GM23338 (cell line): ENCODE results near the gene SHISAL2A. TPM values are rescaled to one million over a fixed set of nuclear protein-coding genes. Genes with fewer than 3 reads are reported as not detected.

ENCODE experiments used
- ATAC-seq: fragments of 200-7000 bp; cut with Tn5 transposase; 3 replicates; pipeline ENCODE4 v1.9.1; 2020
- DNase-seq: peaks from one replicate; pipeline ENCODE4 v3.0.0-alpha.2; 2015; ENCODE audit warnings: low spot score
- H2AFZ ChIP-seq: fragments of 200-600 bp; sonication (generic); 2 replicates; pipeline ENCODE4 v1.8.0; 2016; ENCODE audit warnings: antibody characterized with exemption, mild to moderate bottlenecking, moderate library complexity
- H3F3A ChIP-seq: fragments of 200-600 bp; sonication (generic); replicated peaks from 2 replicates; pipeline ENCODE4 v1.8.0; 2017; ENCODE audit warnings: antibody characterized with exemption, mixed run types, low read depth
- H3K27ac ChIP-seq: fragments of 200-600 bp; sonication (generic); 2 replicates; pipeline ENCODE4 v1.6.1; 2016; ENCODE audit warnings: low read depth
- H3K27me3 ChIP-seq: fragments of 200-600 bp; sonication (generic); 2 replicates; pipeline ENCODE4 v1.8.0; 2016; ENCODE audit warnings: mild to moderate bottlenecking, mixed run types, moderate library complexity; ENCODE audit not compliant: insufficient read depth
- H3K36me3 ChIP-seq: fragments of 200-600 bp; sonication (generic); 2 replicates; pipeline ENCODE4 v1.8.0; 2016; ENCODE audit warnings: mild to moderate bottlenecking; ENCODE audit not compliant: insufficient read depth
- H3K4me1 ChIP-seq: fragments of 200-600 bp; sonication (generic); 2 replicates; pipeline ENCODE4 v1.8.0; 2016; ENCODE audit warnings: mild to moderate bottlenecking, moderate library complexity; ENCODE audit not compliant: insufficient read depth
- H3K4me2 ChIP-seq: fragments of 200-600 bp; sonication (generic); 2 replicates; pipeline ENCODE4 v1.7.1; 2017; ENCODE audit warnings: mixed run types
- H3K4me3 ChIP-seq: fragments of 200-600 bp; sonication (generic); 2 replicates; pipeline ENCODE4 v1.6.1; 2016; ENCODE audit warnings: mixed run types
- H3K79me2 ChIP-seq: fragments of 200-600 bp; sonication (generic); replicated peaks from 2 replicates; pipeline ENCODE4 v1.8.0; 2017; ENCODE audit warnings: mild to moderate bottlenecking; ENCODE audit not compliant: insufficient read depth
- H3K9me2 ChIP-seq: fragments of 200-600 bp; sonication (generic); 2 replicates; pipeline ENCODE4 v1.8.0; 2017; ENCODE audit not compliant: insufficient read depth
- H4K20me1 ChIP-seq: fragments of 200-600 bp; sonication (generic); replicated peaks from 2 replicates; pipeline ENCODE4 v1.8.0; 2017; ENCODE audit warnings: mild to moderate bottlenecking; ENCODE audit not compliant: insufficient read depth
- H3K27ac Mint-ChIP-seq: 2 replicates; pipeline ENCODE4 v1.8.0; 2020; ENCODE audit warnings: inconsistent platforms, mild to moderate bottlenecking, moderate library complexity, mixed read lengths
- H3K27me3 Mint-ChIP-seq: 3 replicates; pipeline ENCODE4 v1.8.0; 2022; ENCODE audit warnings: low read depth, mild to moderate bottlenecking, moderate library complexity, mixed read lengths, inconsistent platforms; ENCODE audit not compliant: insufficient read depth, poor library complexity
- H3K36me3 Mint-ChIP-seq: 3 replicates; pipeline ENCODE4 v1.8.0; 2021; ENCODE audit warnings: low read depth, mild to moderate bottlenecking, inconsistent platforms, moderate library complexity, mixed read lengths
- H3K4me1 Mint-ChIP-seq: 3 replicates; pipeline ENCODE4 v1.8.0; 2020; ENCODE audit warnings: mild to moderate bottlenecking, inconsistent platforms, mixed read lengths
- H3K4me3 Mint-ChIP-seq: 3 replicates; pipeline ENCODE4 v1.8.0; 2021; ENCODE audit warnings: moderate library complexity, mild to moderate bottlenecking, inconsistent platforms, mixed read lengths
- H3K9me3 Mint-ChIP-seq: 3 replicates; pipeline ENCODE4 v1.8.0; 2020; ENCODE audit warnings: moderate library complexity, mild to moderate bottlenecking, inconsistent platforms, mixed read lengths
- CREB1 ChIP-seq: fragments of 250-450 bp; sonication (Bioruptor Pico); IDR thresholded peaks from 2 replicates; pipeline ENCODE4 v1.5.0; 2020; ENCODE audit warnings: low read depth, mild to moderate bottlenecking, moderate library complexity
- CTCF ChIP-seq, 2 experiments: fragments of 200-600 bp in 1 of 2; sonication (generic) in 1 of 2; conservative IDR thresholded peaks; 2 replicates each; pipeline versions ENCODE4 v1.5.1 to v1.6.1; 2016 to 2017; ENCODE audit warnings: antibody characterized with exemption in 2 of 2, low read depth in 2 of 2, mild to moderate bottlenecking in 2 of 2, moderate library complexity in 1 of 2
- ETS1 ChIP-seq: IDR thresholded peaks from 2 replicates; pipeline ENCODE4 v1.6.1; 2016; ENCODE audit warnings: antibody characterized with exemption
- EZH2 ChIP-seq: fragments of 200-600 bp; sonication (generic); IDR thresholded peaks from one replicate; pipeline ENCODE4 v1.8.0; 2017; ENCODE audit warnings: antibody characterized with exemption, mild to moderate bottlenecking, low read depth; ENCODE audit not compliant: unreplicated experiment
- EZH2phosphoT487 ChIP-seq: fragments of 200-600 bp; sonication (generic); IDR thresholded peaks from one replicate; pipeline ENCODE4 v1.8.1; 2018; ENCODE audit warnings: antibody characterized with exemption; ENCODE audit not compliant: unreplicated experiment
- JUNB ChIP-seq: IDR thresholded peaks from one replicate; pipeline ENCODE4 v1.6.1; 2016; ENCODE audit warnings: antibody characterized with exemption; ENCODE audit not compliant: unreplicated experiment
- NANOG ChIP-seq: IDR thresholded peaks from 2 replicates; pipeline ENCODE4 v1.6.1; 2016; ENCODE audit warnings: antibody characterized with exemption, borderline replicate concordance
- POLR2AphosphoS5 ChIP-seq: IDR thresholded peaks from 2 replicates; pipeline ENCODE4 v1.6.1; 2016; ENCODE audit warnings: antibody characterized with exemption, low read depth
- STAT1 ChIP-seq: IDR thresholded peaks from one replicate; pipeline ENCODE4 v1.6.1; 2016; ENCODE audit warnings: antibody characterized with exemption; ENCODE audit not compliant: unreplicated experiment
- ZNF331 ChIP-seq: fragments of 250-450 bp; sonication (Bioruptor Pico); IDR thresholded peaks from 2 replicates; pipeline ENCODE4 v1.5.0; 2020; ENCODE audit warnings: low read depth, mild to moderate bottlenecking, moderate library complexity
- ZNF462 ChIP-seq: fragments of 250-450 bp; sonication (Bioruptor Pico); IDR thresholded peaks from 2 replicates; pipeline ENCODE4 v1.5.0; 2020; ENCODE audit warnings: mild to moderate bottlenecking, moderate library complexity
- polyA plus RNA-seq: library from polyadenylated mRNA; unstranded; fragments of >200 nt; fragmentation: Nextera tagmentation; extraction: Ambion mirVana; gene quantifications from 2 replicates; pipeline ENCODE4 v1.2.1, GENCODE V29; 2016
- total RNA-seq: library from RNA; depleted of rRNA; stranded (reverse); fragments of >200 nt; shearing (Covaris generic); gene quantifications from 2 replicates; pipeline ENCODE4 v1.2.3, GENCODE V29; 2014

SHISAL2A gene
- total and polyA plus RNA-seq, 2 experiments from 2014 or later: 0.10 to 1.2 TPM

DNA sequence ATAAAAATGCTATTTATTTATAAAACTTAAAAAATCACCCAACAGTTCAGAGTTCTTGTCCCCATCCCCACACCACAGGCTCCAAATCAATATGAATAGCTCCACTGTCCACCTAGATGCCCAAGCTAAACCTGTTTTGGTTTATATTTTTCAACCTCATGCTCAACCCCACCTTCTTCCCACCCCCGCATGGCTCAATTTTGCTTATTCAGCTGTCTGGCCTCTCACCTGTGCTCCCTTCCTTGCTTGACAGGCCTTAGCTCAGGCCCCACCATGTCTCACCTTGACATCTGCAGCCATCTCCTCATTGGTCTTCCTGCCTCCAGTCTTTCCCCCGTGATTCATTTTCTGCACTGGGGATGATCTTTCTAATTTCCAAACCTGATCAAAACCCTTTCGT is 47.4 kb downstream of the SHISAL2A start (continued):
- no peak for TF ChIP-seq ZNF331 (CRISPR knock-in tag)
- TF ChIP-seq ETS1: no peak
- TF ChIP-seq CREB1 (CRISPR knock-in tag): no peak
- no peak for TF ChIP-seq JUNB
- TF ChIP-seq EZH2phosphoT487: no peak

- Mint-ChIP-seq H3K36me3 (peaks cover 15% of the 10 kb centered on the region; the same call in 2 of the 3 replicates), H3K27me3 (peaks cover 8% of the 10 kb centered on the region), H3K27ac (no peak overlapping the region), H3K4me3 (no peak overlapping the region), H3K4me1 (peaks cover 21% of the 10 kb centered on the region), H3K9me3 (no peaks in the 10 kb centered on the region; the same call in 2 of the 3 replicates)
- TF ChIP-seq CREB1 (CRISPR knock-in tag): no peak
- no peak for TF ChIP-seq CTCF (conservative IDR thresholded peaks at IDR 0.05; ENCODE audit: low read depth in 2 of 2)
- Histone ChIP-seq H3K4me2 (no peak overlapping the region), H3K9me2 (no peaks in the 10 kb centered on the region), H3K79me2 (0 out of 2 replicates have a peak, but pooled peaks cover 6% of the 10 kb centered on the region), H3K4me3 (no peak overlapping the region), H3K27me3 (no peaks in the 10 kb centered on the region), H2AFZ (no peak overlapping the region), H3K27ac (no peak overlapping the region), H3K36me3 (no peaks in the 10 kb centered on the region), H3F3A (no peaks in the 10 kb centered on the region), H3K4me1 (no peaks in the 10 kb centered on the region; the same call in 1 of the 2 replicates), H4K20me1 (peaks cover 4% of the 10 kb centered on the region)
- DNase-seq: no peak
- no peak for ATAC-seq
These were observed 48.2 kb downstream of the SHISAL2A start for GRCh38 chr1:52681136-52681535.

- Histone ChIP-seq H3F3A (peaks cover 15% of the 10 kb centered on the region), H3K36me3 (0 out of 2 replicates have a peak, but pooled peaks cover 4% of the 10 kb centered on the region), H3K4me3 (no peak overlapping the region), H3K27me3 (no peaks in the 10 kb centered on the region), H3K9me2 (no peaks in the 10 kb centered on the region), H3K27ac (no peak overlapping the region), H3K4me1 (no peaks in the 10 kb centered on the region; the same call in 1 of the 2 replicates), H3K79me2 (peaks cover 9% of the 10 kb centered on the region; the same call in 1 of the 2 replicates), H2AFZ (no peak overlapping the region), H3K4me2 (no peak overlapping the region), H4K20me1 (peaks cover 12% of the 10 kb centered on the region)
- ATAC-seq (no peak), DNase-seq (no peak)
- Mint-ChIP-seq H3K9me3 (no peaks in the 10 kb centered on the region; the same call in 2 of the 3 replicates), H3K36me3 (peaks cover 38% of the 10 kb centered on the region), H3K4me1 (peaks cover 19% of the 10 kb centered on the region), H3K27ac (no peak overlapping the region), H3K27me3 (peaks cover 8% of the 10 kb centered on the region), H3K4me3 (no peak overlapping the region)
- TF ChIP-seq NANOG: no peak
- no peak for TF ChIP-seq STAT1
- TF ChIP-seq ZNF462 (CRISPR knock-in tag): no peak
- TF ChIP-seq CREB1 (CRISPR knock-in tag): no peak
- no peak for TF ChIP-seq EZH2
- no peak for TF ChIP-seq POLR2AphosphoS5
These were observed 50.5 kb downstream of the SHISAL2A start for GRCh38 chr1:52683367-52683940.
